Activated naive CD8-positive, alpha-beta T cell (primary cell): Measurements from ENCODE around the gene CDCA5.

Experiments used
- H3K27ac Mint-ChIP-seq: one replicate; pipeline ENCODE4 v1.8.0; 2021; ENCODE audit warnings: mixed read lengths
- H3K27me3 Mint-ChIP-seq: one replicate; pipeline ENCODE4 v1.8.0; 2021; ENCODE audit warnings: mixed read lengths
- H3K36me3 Mint-ChIP-seq: one replicate; pipeline ENCODE4 v1.8.0; 2021; ENCODE audit warnings: mixed read lengths
- H3K4me1 Mint-ChIP-seq: one replicate; pipeline ENCODE4 v1.8.0; 2021; ENCODE audit warnings: low read depth, mixed read lengths
- H3K4me3 Mint-ChIP-seq: one replicate; pipeline ENCODE4 v1.8.0; 2021; ENCODE audit warnings: mild to moderate bottlenecking, mixed read lengths
- H3K9me3 Mint-ChIP-seq: one replicate; pipeline ENCODE4 v1.8.0; 2021; ENCODE audit warnings: low read depth, mixed read lengths

The CDCA5 gene

DNA sequence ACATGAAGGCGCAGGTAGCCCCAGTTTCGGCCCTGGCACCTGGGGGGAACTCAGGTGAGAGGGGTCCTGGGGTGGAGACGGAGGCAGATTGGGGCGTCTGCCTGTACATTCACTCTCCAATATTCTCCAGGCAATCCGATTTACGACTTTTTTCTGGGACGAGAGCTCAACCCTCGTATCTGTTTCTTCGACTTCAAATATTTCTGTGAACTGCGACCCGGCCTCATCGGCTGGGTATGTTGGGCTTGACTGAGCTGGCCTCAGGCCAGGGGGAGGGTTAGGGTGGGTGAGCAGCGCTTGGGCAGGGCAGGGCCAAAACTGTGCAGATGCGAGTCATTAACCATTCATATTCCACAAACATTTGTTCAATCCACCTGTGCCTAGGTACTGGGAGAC lies 29.5 kb upstream of the CDCA5 start:
- Mint-ChIP-seq H3K27me3 (no peaks in the 10 kb centered on the region), H3K4me1 (peaks cover 58% of the 10 kb centered on the region), H3K36me3 (peaks cover 2% of the 10 kb centered on the region), H3K27ac (peak overlapping the region; percentile 83), H3K4me3 (peak overlapping the region; percentile 83), H3K9me3 (no peaks in the 10 kb centered on the region)

DNA sequence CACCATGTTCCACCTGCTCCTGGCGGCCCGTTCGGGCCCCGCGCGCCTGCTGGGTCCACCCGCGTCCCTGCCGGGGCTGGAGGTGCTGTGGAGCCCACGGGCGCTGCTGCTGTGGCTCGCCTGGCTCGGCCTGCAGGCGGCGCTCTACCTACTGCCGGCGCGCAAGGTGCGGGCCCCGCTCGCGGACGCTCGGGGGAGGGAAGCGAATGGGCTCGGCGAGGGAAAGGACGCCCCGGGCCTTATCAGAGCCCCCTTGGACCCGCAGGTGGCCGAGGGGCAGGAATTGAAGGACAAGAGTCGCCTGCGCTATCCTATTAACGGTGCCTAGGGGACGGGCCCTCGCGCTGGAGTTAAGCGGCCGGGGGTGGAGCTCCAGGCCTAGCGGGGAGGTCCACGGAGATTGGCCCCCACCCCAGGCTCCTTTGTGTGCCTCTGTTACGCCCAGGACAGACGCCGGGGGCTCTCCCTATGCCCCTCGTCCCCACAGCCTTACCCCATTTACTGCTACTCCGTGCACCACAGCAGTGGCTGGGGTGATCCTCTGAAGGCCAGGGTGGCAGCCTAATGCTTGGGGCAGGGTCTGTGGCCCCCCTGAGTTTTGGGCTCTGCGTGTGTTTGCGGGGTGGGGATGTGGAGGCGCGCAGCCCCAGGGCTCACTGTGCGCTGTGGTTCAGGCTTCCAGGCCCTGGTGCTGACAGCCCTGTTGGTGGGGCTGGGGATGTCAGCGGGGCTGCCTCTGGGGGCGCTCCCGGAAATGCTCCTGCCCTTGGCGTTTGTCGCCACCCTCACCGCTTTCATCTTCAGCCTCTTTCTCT lies 28.9 kb upstream of the CDCA5 start:
- Mint-ChIP-seq H3K27me3 (no peaks in the 10 kb centered on the region), H3K4me1 (peaks cover 55% of the 10 kb centered on the region)

DNA sequence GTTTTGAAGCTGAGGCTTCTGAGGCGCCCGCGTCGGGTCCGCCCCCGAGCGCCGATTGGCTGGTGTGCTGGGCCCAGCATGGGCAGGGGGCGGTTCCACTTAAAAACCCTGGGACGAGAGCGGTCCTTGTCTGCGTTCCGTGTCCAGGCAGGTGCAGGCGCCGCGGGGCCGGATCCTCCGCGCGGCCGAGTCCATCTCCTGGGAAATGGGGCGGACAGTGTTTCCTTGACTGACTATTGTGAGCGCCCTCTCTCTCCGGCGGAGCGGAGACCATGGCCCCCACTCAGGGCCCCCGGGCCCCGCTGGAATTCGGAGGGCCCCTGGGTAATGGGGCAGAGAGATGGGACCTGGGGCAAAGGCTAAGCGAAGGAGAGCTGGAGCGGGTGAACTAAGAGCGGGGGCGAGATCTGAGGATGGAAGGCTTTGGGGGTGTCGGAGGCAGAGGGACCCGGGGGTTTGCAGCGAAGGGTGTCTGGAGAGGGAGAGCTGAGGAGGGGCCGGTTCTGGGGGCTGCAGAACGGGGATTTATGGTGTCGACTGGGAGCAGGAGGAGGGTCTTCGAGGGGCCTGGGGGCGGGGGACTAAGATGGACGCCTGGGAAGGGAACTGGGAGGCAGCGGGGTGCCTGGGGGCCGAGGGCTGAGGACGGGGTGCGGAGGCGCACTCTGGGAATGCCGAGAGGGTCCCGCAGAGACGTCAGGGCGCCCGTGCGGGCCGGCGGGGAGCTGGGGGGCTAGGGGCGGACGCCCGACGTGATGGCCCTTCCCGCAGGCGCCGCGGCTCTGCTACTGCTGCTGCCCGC lies 28.1 kb upstream of the CDCA5 start, which contains the start of gene TM7SF2:
Gene TM7SF2 (plus strand): TSS at position 129 of the 802 bp plus-strand sequence. CDS start 144 bp downstream, at position 273.
- Mint-ChIP-seq H3K27me3 (no peaks in the 10 kb centered on the region), H3K9me3 (no peaks in the 10 kb centered on the region), H3K4me1 (peaks cover 52% of the 10 kb centered on the region), H3K4me3 (peak within 1 kb of the TSS; percentile 84), H3K36me3 (no peaks in the 10 kb centered on the region), H3K27ac (peak within 1 kb of the TSS; percentile 83)

More for the DNA sequence above, 28.9 kb upstream of the CDCA5 start:
- H3K9me3 Mint-ChIP-seq: no peaks in the 10 kb centered on the region
- no peaks in the 10 kb centered on the region for H3K36me3 Mint-ChIP-seq
- peak overlapping the region; percentile 83 for H3K4me3 Mint-ChIP-seq
- peak overlapping the region; percentile 83 for H3K27ac Mint-ChIP-seq

DNA sequence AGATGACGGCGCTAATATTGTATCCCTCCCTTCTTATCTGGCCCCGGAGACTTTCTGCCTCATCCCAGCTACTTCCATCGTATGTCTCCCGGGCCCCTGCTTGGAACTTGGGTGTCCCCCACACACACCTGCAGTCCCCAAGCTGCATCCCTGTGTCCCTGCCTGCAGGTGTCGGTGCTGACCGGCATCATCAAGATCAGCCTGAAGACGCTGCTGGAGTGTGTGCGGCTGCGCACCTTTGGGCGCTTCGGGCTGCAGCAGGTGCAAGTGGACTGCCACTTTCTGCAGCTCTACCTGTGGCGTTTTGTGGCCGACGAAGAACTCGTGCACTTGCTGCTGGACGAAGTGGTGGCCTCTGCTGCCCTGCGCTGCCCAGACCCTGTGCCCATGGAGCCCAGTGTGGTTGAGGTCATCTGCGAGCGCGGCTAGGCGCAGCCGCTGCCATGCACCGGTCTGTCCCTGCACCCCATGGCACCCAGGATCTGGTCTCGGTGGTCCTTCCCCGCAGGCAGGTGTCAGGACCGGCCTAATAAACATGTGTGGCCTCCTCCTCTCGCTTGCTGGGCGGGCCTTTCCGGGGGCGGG lies 27.4 kb upstream of the CDCA5 start:
- Mint-ChIP-seq H3K36me3 (no peaks in the 10 kb centered on the region), H3K27ac (no peak overlapping the region), H3K4me1 (peaks cover 51% of the 10 kb centered on the region), H3K9me3 (no peaks in the 10 kb centered on the region), H3K27me3 (no peaks in the 10 kb centered on the region), H3K4me3 (peak overlapping the region; percentile 84)

DNA sequence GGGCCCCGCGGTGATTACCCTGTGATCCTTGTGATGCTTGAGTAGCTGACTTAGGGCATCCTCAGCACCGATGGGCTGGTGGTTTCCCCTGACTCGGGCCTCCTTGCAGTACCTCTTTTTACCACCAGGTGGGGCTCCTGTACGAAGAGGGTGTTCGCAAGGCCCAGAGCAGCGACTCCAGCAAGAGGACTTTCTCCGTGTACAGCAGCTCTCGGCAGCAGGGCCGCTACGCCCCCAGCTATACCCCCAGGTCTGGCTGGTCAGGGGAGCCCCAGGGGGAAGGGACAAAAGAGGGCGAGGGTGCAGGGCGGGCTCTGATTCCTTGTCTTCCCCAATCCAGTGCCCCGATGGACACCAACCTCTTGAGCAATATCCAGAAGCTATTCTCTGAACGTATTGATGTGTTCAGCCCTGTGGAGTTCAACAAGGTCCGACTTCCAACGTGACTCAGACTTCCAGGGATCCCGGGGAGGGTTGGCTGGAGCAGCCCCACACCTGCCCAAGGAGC lies 26.6 kb upstream of the CDCA5 start:
- H3K4me3 Mint-ChIP-seq: peak overlapping the region; percentile 9
- H3K36me3 Mint-ChIP-seq: no peaks in the 10 kb centered on the region
- no peak overlapping the region for H3K27ac Mint-ChIP-seq
- peaks cover 44% of the 10 kb centered on the region for H3K4me1 Mint-ChIP-seq
- no peaks in the 10 kb centered on the region for H3K27me3 Mint-ChIP-seq
- no peaks in the 10 kb centered on the region for H3K9me3 Mint-ChIP-seq

DNA sequence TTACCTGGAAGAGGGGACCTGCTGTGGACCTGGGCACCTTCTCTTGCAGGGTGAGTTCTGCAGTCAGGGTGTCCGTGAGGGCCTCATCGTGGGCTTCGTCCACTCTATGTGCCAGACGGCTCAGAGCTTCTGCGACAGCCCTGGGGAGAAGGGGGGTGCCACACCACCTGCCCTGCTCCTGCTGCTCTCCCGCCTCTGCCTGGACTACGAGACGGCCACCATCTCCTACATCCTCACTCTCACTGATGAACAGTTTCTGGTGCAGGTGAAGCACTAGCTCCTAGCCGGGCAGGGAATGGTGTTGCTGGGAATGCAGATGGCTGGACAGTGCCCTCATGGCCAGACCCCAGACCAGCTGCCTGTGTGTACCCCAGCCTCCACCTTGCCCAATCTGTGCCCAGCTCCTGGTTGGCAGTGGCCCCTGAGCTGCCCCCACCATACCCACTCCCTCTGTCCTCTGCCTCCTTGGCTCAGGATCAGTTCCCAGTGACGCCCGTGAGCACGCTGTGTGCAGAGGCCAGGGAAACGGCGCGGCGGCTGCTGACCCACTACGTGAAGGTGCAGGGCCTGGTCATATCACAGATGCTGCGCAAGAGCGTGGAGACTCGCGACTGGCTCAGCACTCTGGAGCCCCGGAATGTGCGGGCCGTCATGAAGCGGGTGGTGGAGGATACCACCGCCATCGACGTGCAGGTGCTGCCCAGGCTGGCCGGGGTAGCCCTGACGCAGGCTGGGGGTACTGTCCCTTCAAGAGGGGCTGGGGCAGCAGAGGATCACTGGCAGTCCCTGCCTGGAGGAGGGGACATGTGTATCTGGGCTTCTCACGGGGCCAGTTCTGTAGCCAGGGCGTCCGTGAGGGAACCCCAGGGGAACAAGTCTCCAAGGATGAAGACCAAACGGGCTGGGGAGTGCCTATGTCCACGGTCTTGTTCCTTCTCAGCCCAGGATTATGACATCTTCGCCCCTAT lies 25.7 kb upstream of the CDCA5 start:
- Mint-ChIP-seq H3K4me1 (peaks cover 39% of the 10 kb centered on the region), H3K27me3 (no peaks in the 10 kb centered on the region), H3K9me3 (no peaks in the 10 kb centered on the region), H3K27ac (no peak overlapping the region), H3K36me3 (no peaks in the 10 kb centered on the region), H3K4me3 (no peak overlapping the region)

DNA sequence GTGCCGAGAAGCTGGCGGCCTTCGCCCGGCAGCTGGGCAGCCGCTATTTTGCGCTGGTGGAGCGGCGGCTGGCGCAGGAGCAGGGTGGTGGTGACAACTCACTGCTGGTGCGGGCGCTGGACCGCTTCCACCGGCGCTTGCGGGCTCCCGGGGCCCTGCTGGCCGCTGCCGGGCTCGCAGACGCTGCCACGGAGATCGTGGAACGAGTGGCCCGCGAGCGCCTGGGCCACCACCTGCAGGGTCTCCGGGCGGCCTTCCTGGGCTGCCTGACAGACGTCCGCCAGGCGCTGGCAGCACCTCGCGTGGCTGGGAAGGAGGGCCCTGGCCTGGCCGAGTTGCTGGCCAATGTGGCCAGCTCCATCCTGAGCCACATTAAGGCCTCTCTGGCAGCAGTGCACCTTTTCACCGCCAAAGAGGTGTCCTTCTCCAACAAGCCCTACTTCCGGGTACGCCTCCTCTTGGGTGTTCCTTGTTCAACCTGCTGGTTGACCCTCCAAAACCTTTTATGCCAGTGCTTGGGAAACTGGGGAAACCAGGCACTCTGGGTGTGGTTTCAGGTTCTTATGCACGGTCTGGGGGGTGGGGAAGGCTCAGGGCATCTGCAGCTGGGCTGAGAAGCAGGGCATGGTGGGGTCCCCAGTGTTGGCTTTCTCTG lies 24.8 kb upstream of the CDCA5 start:
- H3K27ac Mint-ChIP-seq: no peak overlapping the region

DNA sequence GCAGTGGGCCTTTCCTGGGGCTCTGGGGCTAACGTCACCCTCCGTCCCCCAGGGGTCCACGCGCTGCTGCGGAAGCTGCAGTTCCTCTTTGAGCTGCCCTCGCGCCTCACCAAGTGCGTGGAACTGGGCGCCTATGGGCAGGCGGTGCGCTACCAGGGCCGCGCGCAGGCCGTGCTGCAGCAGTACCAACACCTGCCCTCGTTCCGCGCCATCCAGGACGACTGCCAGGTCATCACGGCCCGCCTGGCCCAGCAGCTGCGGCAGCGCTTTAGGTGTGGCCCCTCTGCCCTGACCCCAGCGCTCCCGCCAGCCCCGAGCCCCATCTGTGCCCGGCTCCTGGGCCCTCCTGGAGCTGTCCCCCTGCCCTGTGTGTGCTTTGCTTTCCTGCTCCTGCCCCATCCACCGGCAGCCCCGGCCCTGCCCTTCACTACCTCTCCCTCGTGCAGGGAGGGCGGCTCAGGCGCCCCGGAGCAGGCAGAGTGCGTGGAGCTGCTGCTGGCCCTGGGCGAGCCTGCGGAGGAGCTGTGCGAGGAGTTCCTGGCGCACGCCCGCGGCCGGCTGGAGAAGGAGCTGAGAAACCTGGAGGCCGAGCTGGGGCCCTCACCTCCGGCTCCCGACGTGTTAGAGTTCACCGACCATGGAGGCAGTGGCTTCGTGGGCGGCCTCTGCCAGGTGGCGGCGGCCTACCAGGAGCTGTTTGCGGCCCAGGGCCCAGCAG lies 24.1 kb upstream of the CDCA5 start:
- no peak overlapping the region for H3K4me3 Mint-ChIP-seq
- H3K36me3 Mint-ChIP-seq: no peaks in the 10 kb centered on the region
- no peak overlapping the region for H3K27ac Mint-ChIP-seq
- peaks cover 29% of the 10 kb centered on the region for H3K4me1 Mint-ChIP-seq
- H3K9me3 Mint-ChIP-seq: no peaks in the 10 kb centered on the region
- H3K27me3 Mint-ChIP-seq: no peaks in the 10 kb centered on the region

More for the DNA sequence above, 24.8 kb upstream of the CDCA5 start:
- Mint-ChIP-seq H3K36me3 (no peaks in the 10 kb centered on the region), H3K9me3 (no peaks in the 10 kb centered on the region), H3K4me1 (peaks cover 32% of the 10 kb centered on the region), H3K27me3 (no peaks in the 10 kb centered on the region), H3K4me3 (no peak overlapping the region)

DNA sequence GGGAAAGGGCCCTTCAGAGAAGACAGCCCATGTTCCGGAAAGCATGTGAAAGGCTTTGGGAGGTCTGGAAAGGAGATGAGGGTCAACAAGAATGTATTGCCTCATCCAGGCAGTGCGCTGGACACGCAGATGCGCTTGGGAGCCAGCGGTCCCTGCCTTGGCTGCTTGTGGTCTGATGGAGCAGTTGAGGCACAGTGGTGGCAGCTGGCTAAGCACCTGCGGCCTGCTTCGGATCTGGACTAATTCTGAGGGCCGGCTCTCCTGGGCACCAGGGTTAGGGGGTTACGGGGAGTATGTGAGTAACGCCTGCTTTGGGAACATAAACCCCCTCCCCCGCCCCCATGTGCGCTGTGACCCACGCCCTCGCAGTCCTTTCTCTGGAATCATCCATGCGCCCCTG lies 23.2 kb upstream of the CDCA5 start:
- Mint-ChIP-seq H3K4me1 (peaks cover 30% of the 10 kb centered on the region), H3K27me3 (no peaks in the 10 kb centered on the region), H3K36me3 (no peaks in the 10 kb centered on the region), H3K27ac (no peak overlapping the region), H3K4me3 (no peak overlapping the region), H3K9me3 (no peaks in the 10 kb centered on the region)

DNA sequence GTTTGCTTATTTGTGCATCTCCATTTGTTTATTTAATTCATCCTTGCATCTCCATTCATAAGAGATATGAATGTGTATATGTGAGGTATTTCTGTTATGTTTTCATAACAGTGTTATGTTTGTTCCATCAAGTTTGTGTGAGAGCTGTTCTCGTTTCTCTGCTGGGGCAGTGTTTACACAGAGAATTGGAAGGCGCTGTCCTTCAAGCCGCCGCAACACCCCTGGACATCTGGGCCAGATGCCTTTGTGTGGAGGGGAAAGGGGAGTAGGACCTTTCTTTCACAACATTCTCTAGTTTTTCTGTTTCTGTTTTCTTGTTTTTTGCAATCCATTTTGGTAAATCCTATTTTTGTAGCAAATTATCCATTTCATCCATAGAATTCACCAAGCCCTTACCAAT lies 20.8 kb upstream of the CDCA5 start:
- Mint-ChIP-seq H3K27me3 (no peaks in the 10 kb centered on the region), H3K4me1 (peaks cover 10% of the 10 kb centered on the region), H3K9me3 (no peaks in the 10 kb centered on the region), H3K27ac (peak overlapping the region; percentile 41), H3K36me3 (no peaks in the 10 kb centered on the region), H3K4me3 (no peak overlapping the region)

DNA sequence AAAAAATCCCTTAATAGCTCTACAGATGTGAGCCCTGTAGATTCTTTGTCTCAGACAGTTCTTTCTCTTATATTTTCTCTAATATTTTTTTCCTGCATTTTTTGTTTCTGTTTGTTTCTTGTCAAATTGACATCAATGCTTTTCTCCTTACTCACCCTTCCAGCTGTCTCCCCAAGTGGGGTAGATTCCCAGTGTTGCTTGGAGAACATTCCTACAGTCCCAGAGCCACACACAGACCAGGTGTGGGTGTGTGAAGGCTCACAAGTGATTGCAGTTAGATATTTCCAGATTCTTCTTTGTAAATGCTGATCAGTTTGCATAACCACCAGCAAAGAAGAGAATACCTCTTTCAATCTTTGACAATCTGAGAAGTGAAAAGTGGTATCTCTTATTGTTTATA lies 19.6 kb upstream of the CDCA5 start:
- Mint-ChIP-seq H3K27me3 (no peaks in the 10 kb centered on the region), H3K36me3 (peaks cover 2% of the 10 kb centered on the region), H3K4me1 (peaks cover 15% of the 10 kb centered on the region), H3K9me3 (no peaks in the 10 kb centered on the region), H3K27ac (peak overlapping the region; percentile 41), H3K4me3 (no peak overlapping the region)

DNA sequence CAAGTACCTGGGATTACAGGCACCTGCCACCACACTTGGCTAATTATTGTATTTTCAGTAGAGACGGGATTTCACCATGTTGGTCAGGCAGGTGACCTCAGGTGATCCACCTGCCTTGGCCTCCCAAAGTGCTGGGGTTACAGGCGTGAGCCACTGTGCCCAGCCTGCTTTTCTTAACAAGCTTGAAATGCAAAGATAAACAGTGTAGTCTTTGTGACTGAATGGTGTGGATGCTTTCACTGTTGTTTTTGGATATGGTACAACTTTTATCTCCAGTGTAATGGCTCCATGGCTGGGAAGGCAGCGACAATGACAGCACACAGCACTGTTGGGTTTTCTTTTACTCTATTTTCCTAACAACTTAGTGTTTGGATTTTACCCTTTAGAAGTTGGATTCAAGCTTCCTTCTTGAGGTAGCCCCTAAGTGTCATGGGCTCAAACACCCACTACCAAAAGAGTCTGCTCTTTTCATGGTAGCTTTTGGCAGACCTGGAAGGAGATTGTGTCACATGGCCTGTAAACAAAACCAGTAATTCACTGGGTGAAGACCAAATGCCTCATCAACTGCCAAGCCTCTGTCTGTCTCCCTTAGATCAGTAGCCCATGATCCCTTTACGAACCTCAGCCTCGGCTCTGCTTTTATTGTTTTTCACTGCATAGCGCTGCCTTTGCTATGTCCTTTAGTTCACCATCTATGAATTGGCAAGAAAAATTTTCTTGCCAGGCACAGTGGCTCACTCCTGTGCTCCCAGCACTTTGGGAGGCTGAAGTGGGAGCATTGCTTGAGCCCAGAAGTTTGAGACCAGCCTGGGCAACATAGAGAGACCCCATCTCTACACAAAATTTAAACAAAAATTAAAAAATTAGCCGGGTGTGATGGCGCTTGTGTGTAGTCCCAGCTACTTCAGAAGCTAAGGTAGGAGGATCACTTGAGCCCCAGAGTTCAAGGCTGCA lies 18.6 kb upstream of the CDCA5 start:
- Mint-ChIP-seq H3K9me3 (no peaks in the 10 kb centered on the region), H3K27ac (peak overlapping the region; percentile 41), H3K27me3 (no peaks in the 10 kb centered on the region), H3K4me1 (peaks cover 20% of the 10 kb centered on the region), H3K36me3 (peaks cover 2% of the 10 kb centered on the region), H3K4me3 (no peak overlapping the region)
